PFSK-1 (cell line): ENCODE results near the gene B4GALNT4.

Experiments used
- FOXP2 ChIP-seq: optimal IDR thresholded peaks from 2 replicates; pipeline ENCODE3; 2011; ENCODE audit warnings: borderline replicate concordance, control low read depth, inconsistent platforms; ENCODE audit not compliant: insufficient read depth; ENCODE audit errors: extremely low read length, extremely low read depth
- POLR2AphosphoS5 ChIP-seq: IDR thresholded peaks from 2 replicates; pipeline ENCODE4 v1.6.1; 2012; ENCODE audit warnings: low read depth, mild to moderate bottlenecking, control low read depth, low read length, moderate library complexity
- REST ChIP-seq, 2 experiments: IDR thresholded peaks; 2 replicates each; pipeline versions ENCODE4 v1.6.1 to v1.8.0; 2011 to 2012; ENCODE audit warnings: low read depth in 2 of 2, low read length in 2 of 2, control low read depth in 1 of 2, inconsistent platforms in 1 of 2, mild to moderate bottlenecking in 1 of 2, moderate library complexity in 1 of 2; ENCODE audit not compliant: insufficient read depth in 1 of 2
- SIN3A ChIP-seq: IDR thresholded peaks from 2 replicates; pipeline ENCODE4 v1.6.1; 2012; ENCODE audit warnings: mild to moderate bottlenecking, low read length, moderate library complexity, borderline replicate concordance; ENCODE audit not compliant: insufficient read depth
- TAF1 ChIP-seq: IDR thresholded peaks from 2 replicates; pipeline ENCODE4 v1.6.1; 2012; ENCODE audit warnings: low read length, control low read depth, borderline replicate concordance; ENCODE audit not compliant: insufficient read depth

The B4GALNT4 gene

GRCh38 chr11:419248-420005, 50.1 kb downstream of the B4GALNT4 start:
- TF ChIP-seq POLR2AphosphoS5 (no peak), TAF1 (no peak), FOXP2 (no peak), SIN3A (no peak), REST (IDR thresholded peaks at IDR 0.05; ENCODE audit: insufficient read depth in 1 of 2, low read depth in 2 of 2, low read length in 2 of 2) (no peak)

- no peak for TF ChIP-seq SIN3A
Observed at GRCh38 chr11:420054-420910, 51.0 kb downstream of the B4GALNT4 start.

- TF ChIP-seq REST (IDR thresholded peaks at IDR 0.05; ENCODE audit: insufficient read depth in 1 of 2, low read depth in 2 of 2, low read length in 2 of 2) (no peak), POLR2AphosphoS5 (no peak), SIN3A (no peak), TAF1 (no peak), FOXP2 (no peak)
Observed at GRCh38 chr11:420911-421321, 51.6 kb downstream of the B4GALNT4 start.

- TF ChIP-seq FOXP2 (no peak), REST (IDR thresholded peaks at IDR 0.05; ENCODE audit: insufficient read depth in 1 of 2, low read depth in 2 of 2, low read length in 2 of 2) (no peak), POLR2AphosphoS5 (no peak), TAF1 (no peak), SIN3A (no peak)
Observed at GRCh38 chr11:422249-422656, 53.0 kb downstream of the B4GALNT4 start.

- TF ChIP-seq POLR2AphosphoS5 = no peak
- TF ChIP-seq SIN3A = no peak
- TF ChIP-seq FOXP2 = no peak
- no peak for TF ChIP-seq TAF1
- TF ChIP-seq REST (IDR thresholded peaks at IDR 0.05; ENCODE audit: insufficient read depth in 1 of 2, low read depth in 2 of 2, low read length in 2 of 2) = no peak
Observed at GRCh38 chr11:424232-424631, 54.9 kb downstream of the B4GALNT4 start.
